GM12878 (cell line): ENCODE measurements around the gene PALLD.

Experiments used
- HDAC2 ChIP-seq: fragments of 200-600 bp; sonication (generic); IDR thresholded peaks from 2 replicates; pipeline ENCODE4 v1.6.1; 2017
- POLR2A ChIP-seq: IDR thresholded peaks from 2 replicates; pipeline ENCODE4 v1.6.1; 2011; ENCODE audit warnings: low read depth, mild to moderate bottlenecking, low read length
- TF ChIP-seq, protein P1 (sequence below): IDR thresholded peaks from 2 replicates; pipeline ENCODE4 v1.6.1; 2012; ENCODE audit warnings: low read length, inconsistent platforms

DNA sequence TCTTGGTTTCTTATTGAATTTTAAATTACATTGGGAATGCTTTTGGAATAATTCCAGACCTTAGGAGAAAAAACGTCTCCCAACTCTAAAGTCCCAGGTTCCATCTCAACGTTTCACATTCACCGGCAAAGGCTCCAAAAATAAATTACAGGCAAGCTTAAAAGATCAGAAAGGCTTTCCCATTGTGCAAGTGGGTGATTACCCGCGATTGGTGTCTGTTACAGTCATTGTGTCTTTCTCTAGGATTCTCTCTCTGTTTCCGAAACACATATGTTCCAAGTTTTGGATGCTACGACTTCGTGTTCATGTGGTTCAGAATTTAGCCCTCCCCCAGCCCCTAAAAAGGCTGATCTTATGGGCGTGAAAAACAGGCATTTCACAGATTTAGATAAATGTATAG is 41.8 kb downstream of the PALLD start:
- TF ChIP-seq, protein P1, sequence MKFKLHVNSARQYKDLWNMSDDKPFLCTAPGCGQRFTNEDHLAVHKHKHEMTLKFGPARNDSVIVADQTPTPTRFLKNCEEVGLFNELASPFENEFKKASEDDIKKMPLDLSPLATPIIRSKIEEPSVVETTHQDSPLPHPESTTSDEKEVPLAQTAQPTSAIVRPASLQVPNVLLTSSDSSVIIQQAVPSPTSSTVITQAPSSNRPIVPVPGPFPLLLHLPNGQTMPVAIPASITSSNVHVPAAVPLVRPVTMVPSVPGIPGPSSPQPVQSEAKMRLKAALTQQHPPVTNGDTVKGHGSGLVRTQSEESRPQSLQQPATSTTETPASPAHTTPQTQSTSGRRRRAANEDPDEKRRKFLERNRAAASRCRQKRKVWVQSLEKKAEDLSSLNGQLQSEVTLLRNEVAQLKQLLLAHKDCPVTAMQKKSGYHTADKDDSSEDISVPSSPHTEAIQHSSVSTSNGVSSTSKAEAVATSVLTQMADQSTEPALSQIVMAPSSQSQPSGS, result no peak
- TF ChIP-seq POLR2A (no peak), HDAC2 (no peak)
